Fibroblast of mammary gland (primary cell): Measurements from ENCODE around the gene LITAF.
A peak's percentile ranks its signal among the peaks of the same experiment; 100 is the strongest.
"Not testable (repeated sequence)": the region's sequence is repeated elsewhere in the genome, so short reads cannot be mapped to it uniquely, and the experiment has no call there.

Experiments used
- DNase-seq: peaks from one replicate; pipeline ENCODE4 v3.0.0-alpha.2; 2010; ENCODE audit warnings: low read depth
- H3K4me3 ChIP-seq: 2 replicates; pipeline ENCODE4 v1.5.1; 2011; ENCODE audit warnings: low read depth, mild to moderate bottlenecking, low read length, moderate library complexity; ENCODE audit not compliant: control insufficient read depth
- TF ChIP-seq, protein P1 (sequence below): conservative IDR thresholded peaks from 2 replicates; pipeline ENCODE4 v1.5.1; 2011; ENCODE audit warnings: low read depth, low read length, inconsistent platforms; ENCODE audit not compliant: control insufficient read depth, insufficient read depth

LITAF gene

GRCh38 chr16:11560701-11561453, 25.8 kb downstream of the LITAF start:
- no peak overlapping the region for H3K4me3 ChIP-seq
- DNase-seq, result peak; percentile 43
- TF ChIP-seq, protein P1, sequence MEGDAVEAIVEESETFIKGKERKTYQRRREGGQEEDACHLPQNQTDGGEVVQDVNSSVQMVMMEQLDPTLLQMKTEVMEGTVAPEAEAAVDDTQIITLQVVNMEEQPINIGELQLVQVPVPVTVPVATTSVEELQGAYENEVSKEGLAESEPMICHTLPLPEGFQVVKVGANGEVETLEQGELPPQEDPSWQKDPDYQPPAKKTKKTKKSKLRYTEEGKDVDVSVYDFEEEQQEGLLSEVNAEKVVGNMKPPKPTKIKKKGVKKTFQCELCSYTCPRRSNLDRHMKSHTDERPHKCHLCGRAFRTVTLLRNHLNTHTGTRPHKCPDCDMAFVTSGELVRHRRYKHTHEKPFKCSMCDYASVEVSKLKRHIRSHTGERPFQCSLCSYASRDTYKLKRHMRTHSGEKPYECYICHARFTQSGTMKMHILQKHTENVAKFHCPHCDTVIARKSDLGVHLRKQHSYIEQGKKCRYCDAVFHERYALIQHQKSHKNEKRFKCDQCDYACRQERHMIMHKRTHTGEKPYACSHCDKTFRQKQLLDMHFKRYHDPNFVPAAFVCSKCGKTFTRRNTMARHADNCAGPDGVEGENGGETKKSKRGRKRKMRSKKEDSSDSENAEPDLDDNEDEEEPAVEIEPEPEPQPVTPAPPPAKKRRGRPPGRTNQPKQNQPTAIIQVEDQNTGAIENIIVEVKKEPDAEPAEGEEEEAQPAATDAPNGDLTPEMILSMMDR, result no peak

GRCh38 chr16:11558308-11558823, 28.4 kb downstream of the LITAF start:
- DNase-seq, H3K4me3 ChIP-seq: not testable (repeated sequence)

- TF ChIP-seq, protein P1, result no peak
- DNase-seq, result no peak
- no peak overlapping the region for H3K4me3 ChIP-seq
Measured at GRCh38 chr16:11557801-11558200, 28.9 kb downstream of the LITAF start.

DNA sequence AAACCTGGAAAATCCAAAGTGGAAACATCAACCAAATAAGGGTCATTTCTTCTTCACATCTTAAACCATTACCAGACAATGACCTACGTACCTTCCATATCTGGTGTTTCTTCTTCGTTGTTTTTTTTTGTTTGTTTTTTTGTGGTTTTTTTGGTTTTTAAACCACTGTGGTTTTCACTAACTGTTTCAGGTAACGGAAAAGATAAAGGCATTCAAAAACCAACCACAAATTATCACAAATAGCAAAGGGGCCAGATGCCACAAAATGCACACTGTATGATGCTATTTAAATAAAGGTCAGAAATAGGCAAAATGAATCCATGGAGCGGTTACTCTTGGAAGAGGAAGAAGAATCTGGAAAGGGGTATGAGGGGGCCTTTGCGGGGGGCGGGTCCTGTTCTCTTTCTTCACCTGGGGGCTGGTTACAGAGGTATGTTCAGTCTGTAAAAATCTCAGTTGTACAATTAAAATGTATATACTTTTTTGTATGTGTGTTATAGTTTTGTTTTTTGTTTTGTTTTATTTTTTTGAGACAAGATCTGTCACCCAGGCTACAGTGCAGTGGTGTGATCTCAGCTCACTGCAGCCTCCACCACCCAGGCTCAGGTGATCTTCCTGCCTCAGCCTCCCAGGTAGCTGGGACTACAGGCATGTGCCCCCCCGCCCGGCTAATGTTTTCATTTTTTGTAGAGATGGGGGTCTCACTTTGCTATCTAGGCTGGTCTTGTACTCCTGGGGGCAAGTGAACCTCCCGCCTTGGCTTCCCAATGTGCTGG, 29.6 kb downstream of the LITAF start:
- H3K4me3 ChIP-seq, result no peak overlapping the region
- TF ChIP-seq, protein P1, result no peak
- no peak for DNase-seq

DNA sequence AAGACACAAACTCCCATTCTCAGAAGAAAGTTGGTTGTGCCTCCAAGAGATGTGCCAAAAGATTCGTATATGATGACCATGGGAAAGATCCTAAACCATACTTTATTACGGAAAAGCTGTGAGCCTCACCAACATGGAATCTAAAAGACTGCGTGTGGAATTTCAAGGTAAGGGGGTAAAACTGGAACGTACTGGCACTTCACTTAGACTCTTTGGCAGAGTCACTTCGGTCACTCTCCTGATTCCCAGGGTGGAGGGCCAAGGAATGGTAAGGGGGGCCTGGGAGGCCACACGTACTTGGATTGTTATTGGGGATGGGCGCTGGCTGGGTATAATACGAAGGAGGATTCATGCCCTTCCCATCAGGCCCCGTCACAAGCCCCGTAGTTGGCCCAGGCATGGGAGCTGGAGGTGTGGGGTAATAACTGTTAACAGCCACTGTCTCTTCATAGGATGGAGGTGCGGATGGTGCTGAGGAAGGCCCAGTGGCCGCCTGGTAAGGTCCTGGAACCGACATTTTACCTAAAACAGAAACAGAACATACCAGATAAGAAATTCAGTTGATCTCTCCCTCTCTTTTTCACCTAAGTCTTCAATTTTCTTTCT, 30.4 kb downstream of the LITAF start:
- DNase-seq, result no peak
- H3K4me3 ChIP-seq, result no peak overlapping the region
- TF ChIP-seq, protein P1, result no peak

DNA sequence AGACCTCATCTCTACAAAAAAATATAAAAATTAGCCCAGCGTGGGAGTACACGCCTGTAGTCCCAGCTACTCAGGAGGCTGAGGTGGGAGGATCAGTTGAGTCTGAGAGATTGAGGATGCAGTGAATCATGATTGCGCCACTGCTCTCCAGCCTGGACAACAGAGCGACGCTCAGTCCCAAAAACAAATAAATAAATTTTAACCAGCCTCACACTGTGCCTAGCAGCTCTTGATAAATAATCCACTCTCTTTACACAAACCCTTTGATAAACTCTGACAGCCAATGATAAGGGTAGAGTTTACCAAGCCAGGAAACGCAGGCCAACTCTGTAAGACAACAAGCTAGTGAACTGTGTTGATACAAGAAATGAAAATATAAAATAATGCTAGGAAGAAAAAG, 32.7 kb downstream of the LITAF start:
- H3K4me3 ChIP-seq, result no peak overlapping the region
- TF ChIP-seq, protein P1, result no peak
- no peak for DNase-seq

DNA sequence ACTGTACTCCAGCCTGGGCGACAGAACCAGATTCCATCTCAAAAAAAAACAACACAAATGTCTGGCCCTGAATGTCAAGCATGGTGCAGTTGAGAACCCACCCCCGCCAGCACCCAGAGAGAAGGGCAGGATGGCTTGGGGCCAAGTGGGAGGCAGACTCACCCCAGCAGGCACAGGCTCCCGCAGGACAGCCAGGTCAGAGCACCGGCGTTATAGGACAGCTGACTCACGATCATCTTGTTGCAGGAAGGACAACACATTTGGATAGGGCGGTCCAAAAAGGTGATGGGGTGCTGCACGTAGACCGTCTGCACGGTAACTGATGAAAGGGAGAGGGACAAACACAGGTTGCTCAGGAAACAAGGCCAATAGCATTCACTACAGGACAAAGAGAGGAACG, 33.3 kb downstream of the LITAF start:
- H3K4me3 ChIP-seq, result no peak overlapping the region
- TF ChIP-seq, protein P1, result no peak
- no peak for DNase-seq
